Stimulated activated CD4-positive, alpha-beta T cell treated with anti-CD3 and anti-CD28 coated beads, Interleukin-2, amount 100 ng/mL, for 4 hours (primary cell): ENCODE data around the gene C16orf78.

Experiments used
- DNase-seq: peaks from one replicate; pipeline ENCODE4 v3.0.0-alpha.2; 2020; ENCODE audit warnings: low read depth

Gene C16orf78

DNA sequence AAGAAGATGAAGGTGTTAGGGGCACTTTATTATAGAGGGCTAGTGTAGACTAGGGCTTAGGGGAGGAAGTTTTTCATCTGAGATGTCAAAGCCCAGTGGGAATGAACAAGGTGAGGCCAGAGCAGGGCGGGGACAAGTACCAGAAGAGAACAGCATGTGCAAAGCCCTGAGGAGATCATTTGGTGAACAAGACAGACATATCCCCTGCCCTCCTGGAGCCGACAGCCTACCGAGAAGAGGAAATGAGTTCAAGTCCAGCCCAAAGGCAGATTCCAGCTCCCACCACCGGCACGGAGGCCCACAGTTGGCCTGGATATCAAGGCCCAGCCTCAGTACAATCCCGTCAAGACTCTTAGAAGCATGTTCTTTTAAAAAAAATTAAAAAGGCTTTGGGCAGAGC, 61.1 kb downstream of the C16orf78 start:
- no peak for DNase-seq

DNA sequence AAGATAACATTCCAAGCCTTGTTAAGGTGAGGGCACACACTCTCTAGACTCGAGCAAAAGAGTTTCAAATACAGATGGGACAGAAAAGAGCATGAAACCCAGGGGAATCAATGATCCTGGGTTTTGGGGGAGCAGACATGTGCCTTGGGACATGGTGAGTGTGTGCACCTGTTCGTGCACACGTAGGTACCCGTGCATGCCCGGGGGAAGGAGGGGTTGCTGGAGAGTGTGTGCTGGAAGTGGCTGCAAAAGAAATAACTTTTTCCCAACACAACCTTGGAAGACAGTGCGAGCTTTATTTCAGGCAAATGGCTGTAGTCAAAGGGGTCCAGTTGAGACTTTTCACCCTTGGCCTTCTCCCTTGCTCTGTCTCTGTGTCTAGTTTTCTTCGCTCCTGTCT, 62.6 kb downstream of the C16orf78 start:
- DNase-seq: no peak

DNA sequence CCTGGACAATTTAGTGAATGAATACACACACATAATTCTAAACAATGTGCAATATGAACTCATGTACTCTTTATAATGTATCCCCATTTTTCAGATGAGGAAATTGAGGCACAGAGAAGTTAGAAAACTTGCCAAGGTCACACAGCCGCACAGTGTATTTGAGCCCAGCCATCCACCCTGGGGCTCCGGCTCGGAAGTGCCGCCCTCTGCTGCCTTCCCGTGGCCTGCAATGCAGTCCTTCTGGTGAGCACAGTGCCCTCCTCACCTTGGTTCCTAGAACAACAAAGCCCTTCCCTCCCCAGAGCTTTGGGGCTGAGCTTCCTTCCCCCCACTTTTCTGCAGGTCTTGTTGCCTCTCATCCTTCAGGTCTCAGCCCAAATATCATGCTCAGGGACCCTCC, 63.7 kb downstream of the C16orf78 start:
- no peak for DNase-seq

DNA sequence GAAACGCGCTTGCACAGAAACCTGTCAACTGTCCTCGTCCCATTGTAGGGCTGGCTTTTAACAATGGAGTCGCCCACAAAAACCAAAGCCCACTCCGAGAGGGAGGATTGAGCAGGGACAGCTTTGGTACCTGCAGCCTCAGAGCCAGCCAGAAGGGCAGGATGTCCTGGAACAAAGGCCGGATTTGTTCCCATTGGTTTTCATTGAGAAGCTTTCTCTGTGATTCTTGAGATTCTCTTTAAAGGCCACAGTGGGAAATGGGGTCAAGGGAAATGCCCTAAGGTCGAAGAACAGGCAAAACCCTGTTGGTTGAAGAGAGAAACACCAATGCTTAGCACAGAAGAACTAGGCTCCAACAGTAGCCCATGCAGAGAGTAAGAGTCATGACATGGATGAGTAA, 65.4 kb downstream of the C16orf78 start:
- DNase-seq: no peak

DNA sequence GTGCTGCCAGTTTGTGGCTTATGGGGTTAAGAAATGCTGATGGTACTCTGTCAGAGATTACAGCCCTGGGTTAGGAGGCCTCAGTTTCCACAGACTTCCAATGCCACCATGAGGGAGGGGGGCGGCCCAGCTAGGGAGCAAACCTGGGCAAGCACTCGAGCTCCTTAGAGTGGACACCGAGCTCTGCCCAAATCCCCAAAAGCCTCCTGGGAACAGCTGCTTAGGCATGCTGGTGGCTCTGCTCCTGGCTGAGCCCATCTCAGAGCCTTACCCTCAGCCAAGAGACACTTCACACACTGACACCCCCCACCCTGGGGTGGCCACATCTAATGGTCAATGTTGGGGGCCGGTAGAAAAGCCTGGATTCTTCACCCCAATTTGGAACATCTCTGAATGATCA, 66.1 kb downstream of the C16orf78 start:
- no peak for DNase-seq

DNA sequence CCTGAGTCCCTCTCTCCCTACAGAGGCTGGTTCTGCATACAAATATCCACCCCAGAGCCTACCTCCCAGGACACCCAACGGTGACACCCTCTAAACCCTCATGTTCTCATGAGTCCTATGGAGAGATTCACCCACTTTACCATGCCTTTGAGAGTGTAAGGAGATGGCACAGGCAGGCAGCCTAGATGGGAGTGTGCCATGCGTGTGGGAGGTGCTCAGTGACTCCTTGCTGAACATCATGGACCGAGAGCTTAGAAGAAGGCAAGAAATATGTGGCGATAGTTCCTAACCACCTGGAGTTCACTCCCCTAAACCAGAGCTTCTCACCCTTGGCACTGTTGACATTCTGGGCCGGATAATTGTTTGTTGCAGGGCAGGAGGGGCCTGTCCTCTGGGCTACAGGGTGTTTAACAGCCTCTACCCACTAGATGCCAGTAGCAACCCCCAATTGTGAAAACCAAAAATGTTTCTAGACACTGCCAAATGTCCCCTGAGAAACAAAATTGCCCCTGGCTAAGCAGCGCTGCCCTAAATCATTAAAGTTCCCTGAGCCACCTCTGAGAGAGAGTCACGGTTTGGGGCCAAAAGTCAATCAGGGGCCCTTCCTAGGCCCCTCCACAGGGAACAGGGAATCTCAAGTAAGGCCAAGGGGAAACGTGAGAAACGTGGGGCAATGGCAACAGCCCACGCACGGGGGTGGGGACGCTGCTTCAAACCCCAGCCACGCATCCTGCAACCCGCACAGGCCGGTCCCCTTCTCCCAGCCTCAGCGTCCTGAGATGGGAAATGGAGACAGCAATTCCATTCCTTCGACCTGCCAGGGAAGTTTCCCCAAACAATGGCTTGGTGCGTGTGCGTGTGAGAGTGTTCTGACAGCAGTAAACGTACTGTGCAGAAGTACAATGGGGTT, 66.8 kb downstream of the C16orf78 start:
- no peak for DNase-seq

DNA sequence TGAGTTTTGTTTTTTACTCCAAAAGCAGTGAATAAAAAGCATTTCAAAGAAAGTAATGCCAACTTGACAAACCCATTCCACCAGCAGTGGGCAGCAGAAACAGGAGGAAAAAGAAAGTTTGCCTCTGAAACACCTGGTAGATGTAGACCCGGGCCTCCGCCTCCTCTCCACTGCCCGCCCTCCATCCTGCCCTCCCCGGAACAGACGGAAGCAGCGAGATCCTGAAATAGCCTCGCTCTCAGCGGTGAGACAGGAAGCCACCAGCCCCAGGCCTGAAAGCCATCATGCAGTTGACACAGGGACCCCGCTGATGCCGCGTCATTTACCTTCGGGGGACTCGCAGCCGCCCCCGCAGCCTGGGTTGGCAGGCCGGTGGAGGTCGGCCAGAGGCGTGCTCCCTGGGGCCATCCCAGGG, 67.8 kb downstream of the C16orf78 start:
- peak; percentile 31 for DNase-seq

DNA sequence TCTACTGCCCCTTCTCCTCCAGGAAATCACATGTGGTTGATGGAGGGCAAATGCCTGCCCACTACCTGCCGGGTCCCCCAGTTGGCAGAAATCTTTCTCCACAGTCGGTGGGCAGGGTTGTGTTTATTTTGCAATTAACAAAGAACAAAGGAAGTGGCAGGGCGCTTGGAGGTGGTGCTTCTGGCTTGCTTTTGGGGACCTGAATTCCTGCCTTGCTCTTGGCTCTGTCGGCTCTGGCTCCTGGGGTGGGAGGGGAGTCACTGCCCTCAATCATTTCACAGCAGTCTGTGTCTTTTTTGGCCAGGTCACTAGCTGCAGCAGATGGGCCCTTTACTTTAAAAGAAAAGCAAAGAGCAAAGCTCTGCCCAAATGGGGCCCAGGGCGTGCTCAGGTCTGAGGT, 69.2 kb downstream of the C16orf78 start:
- DNase-seq: no peak

DNA sequence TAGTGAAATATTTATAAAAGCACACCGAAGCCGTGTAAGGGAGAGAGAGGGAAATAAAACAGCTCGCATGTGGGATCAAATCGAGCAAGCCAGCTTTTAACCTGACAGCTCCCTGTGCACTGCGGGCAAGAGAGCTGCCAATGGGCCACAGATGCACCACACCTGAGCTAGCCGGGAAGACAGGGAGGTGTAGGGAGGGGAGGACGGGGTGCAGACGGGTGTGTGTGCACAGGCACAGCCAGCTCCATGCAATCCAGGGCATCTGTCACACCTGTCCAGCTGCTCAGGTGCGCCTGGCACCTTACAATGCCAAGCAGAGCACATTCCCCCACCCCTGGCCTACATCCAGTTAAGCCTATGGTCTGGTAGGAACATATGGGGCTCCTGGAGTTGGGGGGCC, 70.0 kb downstream of the C16orf78 start:
- DNase-seq: no peak

DNA sequence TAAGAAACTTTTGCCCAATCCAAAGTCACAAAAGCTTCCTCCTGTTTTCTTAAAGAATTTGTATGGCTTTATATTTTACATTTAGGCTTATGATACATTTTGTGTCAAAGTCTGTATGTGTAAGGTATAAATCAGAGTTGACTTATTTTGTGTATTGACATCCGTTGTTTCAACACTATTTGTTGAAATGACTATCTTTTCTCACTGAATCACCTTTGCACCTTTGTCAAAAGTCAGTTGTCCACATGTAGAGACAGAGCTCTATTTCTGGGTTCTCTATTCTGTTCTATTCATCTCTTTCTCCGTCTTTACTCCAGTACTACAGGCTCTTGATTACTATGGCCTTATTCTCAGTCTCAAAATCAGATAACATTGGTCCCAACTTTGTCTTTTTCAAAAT, 73.2 kb downstream of the C16orf78 start:
- DNase-seq: no peak
